Stimulated activated CD4-positive, alpha-beta T cell treated with anti-CD3 and anti-CD28 coated beads, Interleukin-1b, Interleukin-23, amount 100 ng/mL, for 4 hours (primary cell): ENCODE data around the gene SMURF1.

Experiments
- DNase-seq, 2 donors: peaks; one replicate each; pipeline ENCODE4 v3.0.0-alpha.2; 2020; ENCODE audit warnings: low read depth in 2 of 2

SMURF1 gene

DNA sequence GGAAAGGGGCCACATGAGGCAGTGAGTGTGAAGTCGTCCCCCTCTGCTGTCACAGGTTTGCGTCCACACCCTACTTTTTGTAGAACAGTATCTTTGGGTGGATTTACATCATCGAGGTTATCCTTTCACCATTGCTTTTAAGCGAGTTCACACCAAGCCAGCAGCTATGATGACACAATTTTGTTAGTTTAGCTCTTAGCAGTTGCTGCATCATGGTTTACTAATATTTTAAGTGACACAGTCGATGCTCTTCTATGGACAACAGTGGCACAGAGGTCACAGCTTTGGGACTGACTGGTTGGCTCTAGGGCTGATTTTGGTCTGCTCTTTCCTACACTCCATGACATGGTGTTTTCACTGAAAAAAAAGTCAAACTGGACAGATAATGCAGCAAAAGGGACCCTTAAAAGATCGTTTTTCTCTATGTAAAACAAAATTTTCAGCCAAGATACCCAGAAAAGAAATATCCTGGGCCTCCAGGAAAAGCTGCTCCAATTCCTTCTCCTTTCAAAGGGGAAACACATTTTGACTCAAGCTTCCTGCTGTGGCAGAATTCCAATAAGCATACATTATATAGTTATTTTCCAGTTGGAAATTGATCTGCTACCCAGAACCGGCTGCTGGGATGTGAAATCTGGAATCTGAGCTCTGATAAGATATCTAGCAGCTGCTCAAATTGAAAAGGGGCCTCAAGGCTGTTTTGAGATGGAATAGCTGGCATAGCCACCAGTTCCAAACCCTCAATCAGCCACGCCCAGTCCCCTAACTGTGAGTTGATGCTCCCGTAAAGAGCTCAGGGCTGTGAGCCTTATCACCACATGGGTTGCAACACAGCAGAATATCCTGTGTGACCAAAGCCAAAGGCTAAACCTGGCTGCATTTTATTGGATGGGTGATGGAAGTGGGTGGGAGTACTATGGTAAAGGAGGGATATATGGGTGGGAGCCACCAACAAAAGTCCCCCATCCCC, 114.2 kb downstream of the SMURF1 start:
- DNase-seq = no peak

- no peak for DNase-seq
Measured at GRCh38 chr7:99028261-99028973, 115.5 kb downstream of the SMURF1 start.

GRCh38 chr7:99027841-99028240, 116.1 kb downstream of the SMURF1 start:
- no peak for DNase-seq

GRCh38 chr7:99027241-99027640, 116.7 kb downstream of the SMURF1 start:
- DNase-seq = no peak

- DNase-seq = no peak
Measured at GRCh38 chr7:99024066-99024465, 119.8 kb downstream of the SMURF1 start.

DNA sequence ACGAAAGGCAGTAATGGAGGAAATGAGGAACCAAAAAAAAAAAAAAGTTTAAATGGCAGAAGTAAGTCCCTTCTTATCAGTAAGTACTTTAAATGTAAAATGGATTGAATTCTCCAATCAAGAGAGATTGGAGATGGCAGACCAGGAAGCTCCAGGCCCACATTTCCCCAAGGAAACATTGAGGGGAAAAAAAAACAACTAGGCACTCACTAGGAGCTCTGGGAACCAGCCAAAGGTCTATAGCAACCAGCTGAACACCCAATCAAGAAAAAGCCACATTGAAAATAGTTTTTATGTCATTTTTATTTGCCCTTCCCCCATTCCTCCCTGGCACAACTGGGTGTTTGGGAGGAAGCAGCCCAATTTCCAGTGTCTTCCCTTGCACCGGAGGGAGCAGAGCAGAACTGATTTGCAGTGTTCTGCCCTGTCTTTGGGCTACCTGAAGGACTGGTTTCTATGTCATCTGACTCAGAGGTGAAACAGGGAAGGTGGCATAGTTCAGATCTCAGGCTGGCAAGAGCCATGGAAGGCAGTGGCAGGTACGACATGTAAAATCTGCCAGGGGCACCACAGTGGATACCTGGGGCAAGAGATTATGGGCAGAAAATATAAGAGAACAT, 121.9 kb downstream of the SMURF1 start:
- no peak for DNase-seq

GRCh38 chr7:99020413-99020715, 123.5 kb downstream of the SMURF1 start:
- DNase-seq = no peak

DNA sequence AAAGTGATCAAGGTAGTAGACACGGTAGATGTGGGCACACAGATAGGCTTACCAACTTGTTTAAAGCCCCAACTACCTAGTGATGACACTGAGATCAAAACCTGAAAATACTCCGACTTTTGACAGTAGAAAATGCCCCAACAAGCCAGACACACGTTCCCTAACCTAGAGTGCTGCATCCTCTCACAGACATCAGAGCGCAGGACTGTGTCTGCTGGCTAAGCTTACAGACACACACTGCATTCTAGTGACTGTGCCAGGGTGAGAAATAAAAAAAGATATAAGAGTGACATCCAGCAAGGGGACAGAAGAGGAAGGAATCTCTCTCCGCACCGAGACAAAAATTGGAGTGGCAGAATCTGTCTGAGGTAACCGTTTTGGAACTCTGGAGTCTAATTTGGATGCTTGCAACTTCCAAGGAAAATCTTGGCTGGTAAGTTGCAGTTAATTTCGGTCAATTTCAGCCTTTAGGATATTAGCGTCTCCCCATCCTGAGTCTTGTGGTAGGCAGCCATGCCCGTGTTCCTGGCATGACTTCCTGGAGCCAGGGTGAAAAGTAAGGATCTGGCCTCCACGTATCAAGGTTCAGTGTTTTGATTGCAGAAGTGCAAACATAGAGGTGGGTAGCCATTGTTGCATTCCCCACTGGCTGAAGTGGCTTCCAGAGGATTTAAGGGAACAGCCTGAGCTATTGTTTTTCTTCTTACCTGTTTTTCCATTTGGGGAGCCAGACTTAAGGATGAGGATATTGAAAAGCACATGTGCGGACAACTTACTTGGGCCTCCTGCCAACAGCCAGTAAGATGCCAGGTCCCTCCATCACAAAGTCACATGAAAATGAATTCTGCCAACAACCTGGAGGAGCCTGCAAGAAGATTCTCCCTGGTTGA, 124.1 kb downstream of the SMURF1 start:
- DNase-seq = no peak

- no peak for DNase-seq
Measured at GRCh38 chr7:99016196-99016595, 127.7 kb downstream of the SMURF1 start.

GRCh38 chr7:99014113-99014985, 129.6 kb downstream of the SMURF1 start:
- no peak for DNase-seq

GRCh38 chr7:99013266-99014112, 130.4 kb downstream of the SMURF1 start:
- no peak for DNase-seq

- DNase-seq = no peak
Measured at GRCh38 chr7:99012722-99013121, 131.2 kb downstream of the SMURF1 start.

GRCh38 chr7:99011706-99012404, 132.1 kb downstream of the SMURF1 start:
- DNase-seq = no peak

GRCh38 chr7:99011341-99011705, 132.6 kb downstream of the SMURF1 start:
- DNase-seq = no peak

- DNase-seq = no peak
Measured at GRCh38 chr7:99010281-99010680, 133.6 kb downstream of the SMURF1 start.

- DNase-seq = no peak
Measured at GRCh38 chr7:99008921-99009530, 134.9 kb downstream of the SMURF1 start.

DNA sequence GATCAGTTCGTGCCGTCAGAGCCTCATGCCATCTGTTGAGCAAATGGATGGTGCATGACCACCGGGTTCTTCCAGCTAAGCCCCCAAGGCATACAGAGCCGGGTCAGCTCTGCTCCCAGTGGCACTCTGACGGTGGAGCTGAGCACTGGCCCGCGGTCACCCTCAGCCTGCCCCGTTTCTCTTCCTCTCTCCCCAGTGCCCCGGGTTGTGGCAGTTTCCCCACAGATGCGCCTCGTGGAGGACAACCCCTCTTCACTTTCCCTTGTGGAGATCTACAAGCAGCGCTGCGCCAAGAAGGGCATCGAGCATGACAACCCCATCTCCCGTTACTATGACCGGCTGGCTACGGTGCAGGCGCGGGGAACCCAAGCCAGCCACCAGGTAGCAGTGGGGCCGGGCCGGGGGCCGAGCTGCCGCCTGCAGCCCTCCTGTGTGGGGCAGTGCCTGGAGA, 135.7 kb downstream of the SMURF1 start:
- no peak for DNase-seq

- no peak for DNase-seq
Measured at GRCh38 chr7:99006739-99007424, 137.0 kb downstream of the SMURF1 start.
